ENCODE measurements around the gene PLEK2. TPM values are rescaled to one million over a fixed set of nuclear protein-coding genes. Genes with fewer than 3 reads are reported as not detected.
"Not testable (repeated sequence)": the region's sequence is repeated elsewhere in the genome, so short reads cannot be mapped to it uniquely, and the experiment has no call there.

Gene PLEK2
- total RNA-seq, 1 donor from 2014 or later: not detected

DNA sequence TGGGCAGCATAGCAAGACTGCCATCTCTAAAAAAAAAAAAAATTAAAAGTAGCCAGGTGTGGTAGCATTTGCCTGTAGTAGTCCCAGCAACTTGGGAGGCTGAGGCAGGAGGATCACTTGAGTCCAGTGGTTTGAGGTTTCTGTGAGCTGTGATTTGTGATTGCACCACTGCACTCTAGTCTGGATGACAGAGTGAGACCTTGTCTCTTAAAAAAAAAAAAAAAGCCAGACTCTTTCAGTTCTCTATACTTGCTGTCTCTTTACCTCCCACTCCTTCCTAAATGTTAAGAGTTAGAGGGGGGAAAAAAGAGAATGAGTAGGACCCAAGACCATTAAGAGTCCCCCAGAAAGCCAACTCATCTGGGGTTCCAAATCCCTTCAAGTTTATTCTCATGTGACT is 34.0 kb downstream of the PLEK2 start:
- no peak for DNase-seq (ENCODE audit: missing footprints)
- intact Hi-C loops (cut with DNase I): no loop called here
- ATAC-seq: no peak

GRCh38 chr14:67373347-67373746 is 38.6 kb downstream of the PLEK2 start:
- intact Hi-C loops (cut with DNase I): no loop called here
- ATAC-seq: no peak
- DNase-seq (ENCODE audit: missing footprints): no peak

- intact Hi-C loops (cut with DNase I): no loop called here
- ATAC-seq (no peak), DNase-seq (ENCODE audit: missing footprints) (no peak)
Observed at GRCh38 chr14:67372833-67373232, 39.1 kb downstream of the PLEK2 start.

DNA sequence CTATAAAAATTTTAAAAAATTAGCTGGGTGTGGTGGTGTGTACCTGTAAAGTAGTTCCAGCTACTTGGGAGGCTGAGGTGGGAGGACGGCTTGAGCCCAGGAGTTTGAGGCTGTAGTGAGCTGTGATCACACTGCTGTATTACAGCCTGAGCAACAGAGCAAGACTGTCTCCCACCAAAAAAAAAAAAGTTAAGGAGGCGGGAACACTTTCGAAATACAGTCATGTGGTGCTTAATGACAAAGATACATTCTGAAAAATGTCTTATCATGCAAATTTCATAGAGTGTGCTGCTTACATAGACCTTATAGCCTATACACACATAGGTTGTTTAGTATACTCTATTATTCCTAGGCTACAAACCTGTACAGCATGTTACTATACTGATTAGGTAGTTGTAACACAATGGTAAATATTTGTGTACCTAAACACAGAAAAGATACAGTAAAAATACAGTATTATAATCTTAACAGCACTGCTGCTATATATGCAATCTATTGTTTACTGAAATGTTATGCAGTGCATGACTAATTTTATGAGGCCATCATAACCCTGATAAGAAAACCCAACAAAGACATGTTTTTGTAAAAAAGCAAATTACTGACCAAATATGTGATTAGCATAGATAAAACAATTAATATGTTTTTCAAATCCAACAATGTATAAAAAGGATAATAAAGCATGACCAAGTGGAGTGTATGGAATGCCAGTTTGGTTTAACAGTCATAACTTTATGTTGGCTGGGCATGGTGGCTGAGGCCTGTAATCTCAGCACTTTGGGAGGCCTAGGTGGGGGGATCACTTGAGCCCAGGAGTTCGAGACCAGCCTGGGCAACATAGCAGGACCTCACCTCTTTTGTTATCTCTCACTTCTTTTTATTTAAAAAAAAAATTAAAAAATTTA is 40.5 kb downstream of the PLEK2 start:
- ATAC-seq (no peak), DNase-seq (ENCODE audit: missing footprints) (no peak)
- intact Hi-C loops (cut with DNase I): no loop called here

DNA sequence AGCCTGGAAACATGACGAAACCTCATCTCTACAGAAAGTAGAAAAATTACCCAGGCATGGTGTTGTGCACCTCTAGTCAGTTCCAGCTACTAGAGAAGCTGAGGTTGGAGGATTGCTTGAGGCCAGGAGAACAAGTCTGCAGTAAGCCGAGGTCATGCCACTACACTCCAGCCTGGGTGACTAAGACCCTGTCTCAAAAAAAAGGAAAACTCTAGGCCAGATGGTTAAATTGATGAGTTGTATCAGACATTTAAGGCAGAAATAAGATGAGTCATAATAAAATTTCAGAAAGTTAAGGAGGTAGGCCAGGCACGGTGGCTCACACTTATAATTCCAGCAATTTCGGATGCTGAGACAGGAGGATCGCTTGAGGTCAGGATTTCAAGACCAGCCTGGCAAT is 41.1 kb downstream of the PLEK2 start:
- intact Hi-C loops (cut with DNase I): no loop called here
- DNase-seq (ENCODE audit: missing footprints): no peak

DNA sequence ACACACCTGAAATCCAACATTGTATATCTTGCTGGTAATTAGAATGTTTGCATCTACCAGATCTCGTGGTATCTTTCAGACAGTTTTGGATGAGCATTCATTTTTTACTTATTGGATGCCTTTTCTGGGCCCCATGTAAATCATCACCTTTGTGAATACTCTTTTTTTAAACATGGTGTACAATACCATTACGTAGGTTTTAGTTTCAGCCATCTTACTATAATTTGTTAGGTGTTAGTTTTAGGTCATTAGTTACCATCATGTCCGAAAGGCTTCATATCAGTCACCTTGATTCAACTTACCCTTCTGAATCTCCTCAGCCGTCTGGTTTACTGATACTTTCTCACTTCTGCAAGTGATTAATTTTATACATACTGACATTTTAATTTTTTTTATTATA is 46.5 kb downstream of the PLEK2 start:
- ATAC-seq (no peak), DNase-seq (ENCODE audit: missing footprints) (no peak)
- intact Hi-C loops (cut with DNase I): no loop called here

More for the DNA sequence above, 41.1 kb downstream of the PLEK2 start:
- no peak for ATAC-seq

GRCh38 chr14:67360470-67361206 is 51.3 kb downstream of the PLEK2 start:
- intact Hi-C loops (cut with DNase I): no loop called here
- ATAC-seq (peak; percentile 5), DNase-seq (ENCODE audit: missing footprints) (no peak)

GRCh38 chr14:67359775-67360469 is 52.0 kb downstream of the PLEK2 start, which contains the start of the genes ATP6V1D and EIF2S1:
ATP6V1D (minus strand) TSS chr14:67359804; CDS start chr14:67359698, 106 bp downstream.
EIF2S1 (plus strand) TSS chr14:67360328; CDS start chr14:67364768, 4,440 bp downstream.
- intact Hi-C loops (cut with DNase I): no loop called here
- DNase-seq (ENCODE audit: missing footprints): peak; percentile 100
- ATAC-seq: peak; percentile 99

DNA sequence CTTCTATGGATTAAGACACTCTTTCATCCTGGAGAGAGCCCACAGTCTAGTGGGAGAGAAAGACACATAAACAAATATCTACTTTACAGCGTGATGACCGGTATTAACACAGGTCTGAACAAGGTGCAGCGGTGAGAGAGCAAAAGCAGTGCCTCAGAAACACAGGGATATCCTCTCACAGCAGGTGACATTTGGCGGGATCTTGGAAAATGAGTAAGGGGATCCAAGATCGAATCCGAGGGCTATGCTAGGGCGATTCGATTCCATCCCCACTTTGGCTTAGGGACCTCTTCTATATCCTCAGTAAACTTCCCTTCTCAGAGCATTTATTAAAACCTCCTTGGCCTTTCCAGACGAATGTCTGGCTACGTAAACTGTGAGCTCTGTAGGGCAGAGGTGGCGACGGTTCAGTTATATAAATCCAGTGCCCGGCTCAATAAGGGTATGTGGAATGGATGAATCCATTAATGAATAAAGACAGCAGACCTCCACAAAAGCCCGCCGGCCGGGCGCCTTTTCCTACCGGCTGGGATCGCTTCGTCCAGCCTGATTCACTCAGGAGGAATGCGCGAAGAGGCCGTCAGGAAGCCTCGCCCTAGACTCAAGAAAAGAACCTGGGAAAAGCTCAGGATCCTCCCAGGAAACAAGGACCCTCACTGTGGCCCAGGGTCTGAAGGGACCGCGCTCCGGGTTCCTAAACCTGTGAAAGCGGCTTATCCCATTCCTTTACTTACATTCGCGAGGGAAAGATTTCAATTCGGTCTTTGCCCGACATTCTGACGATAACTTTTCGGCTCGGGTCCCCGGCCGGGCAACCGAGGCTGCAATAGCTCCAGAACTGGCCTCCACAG is 52.8 kb downstream of the PLEK2 start:
- peak; percentile 75 for DNase-seq (ENCODE audit: missing footprints)
- intact Hi-C loops (cut with DNase I): no loop called here
- no peak for ATAC-seq

DNA sequence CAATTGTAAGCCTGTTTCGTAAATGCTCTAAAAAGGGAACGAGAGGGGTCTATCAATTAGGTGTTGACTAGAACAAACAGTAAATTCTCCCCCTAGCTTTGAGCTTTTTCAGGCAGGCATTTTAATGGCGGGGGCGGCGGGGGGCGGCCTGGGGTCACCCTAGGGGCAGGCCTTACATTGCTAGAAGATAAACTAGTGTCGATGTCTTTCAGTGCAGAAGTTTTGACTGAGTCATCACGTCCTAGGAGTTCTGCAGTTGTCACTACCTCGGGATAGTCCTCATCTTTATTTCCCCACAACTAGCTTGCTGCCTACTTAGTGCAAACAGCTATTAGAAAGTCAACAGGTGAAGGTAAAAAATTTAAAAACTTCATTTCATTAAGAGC is 54.0 kb downstream of the PLEK2 start:
- intact Hi-C loops (cut with DNase I): no loop called here
- ATAC-seq (no peak), DNase-seq (ENCODE audit: missing footprints) (no peak)

GRCh38 chr14:67357186-67357968 is 54.6 kb downstream of the PLEK2 start:
- no peak for ATAC-seq
- intact Hi-C loops (cut with DNase I): no loop called here
- DNase-seq (ENCODE audit: missing footprints): no peak

GRCh38 chr14:67352055-67352454 is 59.9 kb downstream of the PLEK2 start:
- intact Hi-C loops (cut with DNase I): no loop called here
- DNase-seq (ENCODE audit: missing footprints) (no peak), ATAC-seq (no peak)

GRCh38 chr14:67345583-67345982 is 66.4 kb downstream of the PLEK2 start:
- intact Hi-C loops (cut with DNase I): no loop called here
- ATAC-seq: no peak
- no peak for DNase-seq (ENCODE audit: missing footprints)

- DNase-seq (ENCODE audit: missing footprints) (no peak), ATAC-seq (no peak)
- intact Hi-C loops (cut with DNase I): no loop called here
Observed at GRCh38 chr14:67343601-67344230, 68.2 kb downstream of the PLEK2 start.

DNA sequence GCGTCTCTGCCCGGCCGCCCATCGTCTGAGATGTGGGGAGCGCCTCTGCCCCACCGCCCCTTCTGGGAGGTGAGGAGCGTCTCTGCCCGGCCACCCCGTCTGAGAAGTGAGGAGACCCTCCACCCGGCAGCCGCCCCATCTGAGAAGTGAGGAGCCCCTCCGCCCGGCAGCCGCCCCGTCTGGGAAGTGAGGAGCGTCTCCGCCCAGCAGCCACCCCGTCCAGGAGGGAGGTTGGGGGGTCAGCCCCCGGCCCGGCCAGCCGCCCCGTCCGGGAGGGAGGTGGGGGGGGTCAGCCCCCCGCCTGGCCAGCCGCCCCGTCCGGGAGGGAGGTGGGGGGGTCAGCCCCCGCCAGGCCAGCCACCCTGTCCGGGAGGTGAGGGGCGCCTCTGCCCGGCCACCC is 70.7 kb downstream of the PLEK2 start:
- intact Hi-C loops (cut with DNase I); ATAC-seq: not testable (repeated sequence)

More for the DNA sequence above, 70.7 kb downstream of the PLEK2 start:
- DNase-seq (ENCODE audit: missing footprints): not testable (repeated sequence)
